A549 (cell line): ENCODE data around the gene MINDY1.

Experiments
- BCL3 ChIP-seq: fragments of >200 bp; sonication (Bioruptor Twin); formaldehyde crosslinking; IDR thresholded peaks from 3 replicates; pipeline ENCODE4 v1.6.1; 2016
- CTCF ChIP-seq: fragments of >200 bp; sonication (Bioruptor Twin); formaldehyde crosslinking; IDR thresholded peaks from 3 replicates; pipeline ENCODE4 v1.5.1; 2016
- JUN ChIP-seq, 2 experiments: fragments of >200 bp; sonication (Bioruptor Twin); formaldehyde crosslinking; IDR thresholded peaks; 2 replicates in 1 of 2; 3 replicates in 1 of 2; pipeline ENCODE4 v1.6.1; 2016 to 2017
- KDM5A ChIP-seq: fragments of 200-600 bp; sonication (generic); IDR thresholded peaks from 2 replicates; pipeline ENCODE4 v1.6.1; 2016; ENCODE audit warnings: antibody characterized with exemption, mild to moderate bottlenecking
- MAZ ChIP-seq: fragments of 150-350 bp; IDR thresholded peaks from 2 replicates; pipeline ENCODE4 v1.6.1; 2014; ENCODE audit warnings: antibody characterized with exemption, low read depth, low read length, borderline replicate concordance
- REST ChIP-seq: fragments of 200-600 bp; sonication (generic); IDR thresholded peaks from 2 replicates; pipeline ENCODE4 v1.6.1; 2016; ENCODE audit warnings: antibody characterized with exemption, mild to moderate bottlenecking, moderate library complexity
- RFX5 ChIP-seq: fragments of 450-650 bp; IDR thresholded peaks from 2 replicates; pipeline ENCODE4 v1.7.1; 2014; ENCODE audit warnings: antibody characterized with exemption, mild to moderate bottlenecking, moderate library complexity
- SMC3 ChIP-seq: fragments of >200 bp; sonication (Bioruptor Twin); formaldehyde crosslinking; IDR thresholded peaks from 3 replicates; pipeline ENCODE4 v1.6.1; 2018; ENCODE audit warnings: inconsistent platforms

- TF ChIP-seq CTCF (no peak), MAZ (no peak), KDM5A (no peak), SMC3 (no peak), JUN (IDR thresholded peaks at IDR 0.05) (peak in 1 of 2 experiments; percentile 82; a peak in 2 of 5 replicates), REST (no peak), BCL3 (no peak; the same call in 2 of the 3 replicates), RFX5 (no peak)
Measured at GRCh38 chr1:150976879-150977694, 29.6 kb downstream of the MINDY1 start.
